ENCODE measurements around the gene PDE1C.
"Not testable (repeated sequence)": the region's sequence is repeated elsewhere in the genome, so short reads cannot be mapped to it uniquely, and the experiment has no call there.

PDE1C gene

GRCh38 chr7:31856337-31856736, 213.9 kb downstream of the PDE1C start:
- Histone ChIP-seq H3K9me3 (ENCODE audit: control insufficient read depth, insufficient read depth, low read length) (no peaks in the 10 kb centered on the region), H3K36me3 (ENCODE audit: control insufficient read depth, insufficient read depth, low read length) (no peaks in the 10 kb centered on the region), H3K4me3 (ENCODE audit: low read depth, low read length) (no peak overlapping the region), H3K27me3 (ENCODE audit: control insufficient read depth, insufficient read depth, low read length) (peaks cover 18% of the 10 kb centered on the region), H3K9ac (ENCODE audit: low read depth, low read length) (no peak overlapping the region), H3K4me1 (ENCODE audit: control insufficient read depth, insufficient read depth, low read length) (no peaks in the 10 kb centered on the region)

GRCh38 chr7:31855530-31855929, 214.7 kb downstream of the PDE1C start:
- Histone ChIP-seq H3K9me3 (ENCODE audit: control insufficient read depth, insufficient read depth, low read length) (no peaks in the 10 kb centered on the region), H3K4me3 (ENCODE audit: low read depth, low read length) (no peak overlapping the region), H3K4me1 (ENCODE audit: control insufficient read depth, insufficient read depth, low read length) (no peaks in the 10 kb centered on the region)

GRCh38 chr7:31853380-31853779, 216.8 kb downstream of the PDE1C start:
- no peak overlapping the region for H3K9ac ChIP-seq (ENCODE audit: low read depth, low read length)
- no peaks in the 10 kb centered on the region for H3K36me3 ChIP-seq (ENCODE audit: control insufficient read depth, insufficient read depth, low read length)
- H3K27me3 ChIP-seq (ENCODE audit: control insufficient read depth, insufficient read depth, low read length) = peaks cover 18% of the 10 kb centered on the region
- H3K9me3 ChIP-seq (ENCODE audit: control insufficient read depth, insufficient read depth, low read length) = no peaks in the 10 kb centered on the region
- H3K4me1 ChIP-seq (ENCODE audit: control insufficient read depth, insufficient read depth, low read length) = no peaks in the 10 kb centered on the region
- no peak overlapping the region for H3K4me3 ChIP-seq (ENCODE audit: low read depth, low read length)

More at GRCh38 chr7:31855530-31855929, 214.7 kb downstream of the PDE1C start:
- peaks cover 18% of the 10 kb centered on the region for H3K27me3 ChIP-seq (ENCODE audit: control insufficient read depth, insufficient read depth, low read length)
- no peak overlapping the region for H3K9ac ChIP-seq (ENCODE audit: low read depth, low read length)
- H3K36me3 ChIP-seq (ENCODE audit: control insufficient read depth, insufficient read depth, low read length) = no peaks in the 10 kb centered on the region

- no peaks in the 10 kb centered on the region for H3K4me1 ChIP-seq (ENCODE audit: control insufficient read depth, insufficient read depth, low read length)
- no peaks in the 10 kb centered on the region for H3K9me3 ChIP-seq (ENCODE audit: control insufficient read depth, insufficient read depth, low read length)
- H3K9ac ChIP-seq (ENCODE audit: low read depth, low read length) = no peak overlapping the region
- H3K27me3 ChIP-seq (ENCODE audit: control insufficient read depth, insufficient read depth, low read length) = peaks cover 12% of the 10 kb centered on the region
- H3K36me3 ChIP-seq (ENCODE audit: control insufficient read depth, insufficient read depth, low read length) = no peaks in the 10 kb centered on the region
- no peak overlapping the region for H3K4me3 ChIP-seq (ENCODE audit: low read depth, low read length)
Observed at GRCh38 chr7:31852462-31852861, 217.7 kb downstream of the PDE1C start.

GRCh38 chr7:31851119-31851518, 219.1 kb downstream of the PDE1C start:
- Histone ChIP-seq H3K4me3 (ENCODE audit: low read depth, low read length) (no peak overlapping the region), H3K36me3 (ENCODE audit: control insufficient read depth, insufficient read depth, low read length) (no peaks in the 10 kb centered on the region), H3K9me3 (ENCODE audit: control insufficient read depth, insufficient read depth, low read length) (no peaks in the 10 kb centered on the region), H3K4me1 (ENCODE audit: control insufficient read depth, insufficient read depth, low read length) (no peaks in the 10 kb centered on the region), H3K9ac (ENCODE audit: low read depth, low read length) (no peak overlapping the region), H3K27me3 (ENCODE audit: control insufficient read depth, insufficient read depth, low read length) (no peaks in the 10 kb centered on the region)

GRCh38 chr7:31850601-31851000, 219.6 kb downstream of the PDE1C start:
- Histone ChIP-seq H3K36me3 (ENCODE audit: control insufficient read depth, insufficient read depth, low read length) (no peaks in the 10 kb centered on the region), H3K4me3 (ENCODE audit: low read depth, low read length) (no peak overlapping the region), H3K9me3 (ENCODE audit: control insufficient read depth, insufficient read depth, low read length) (no peaks in the 10 kb centered on the region), H3K4me1 (ENCODE audit: control insufficient read depth, insufficient read depth, low read length) (no peaks in the 10 kb centered on the region), H3K27me3 (ENCODE audit: control insufficient read depth, insufficient read depth, low read length) (no peaks in the 10 kb centered on the region), H3K9ac (ENCODE audit: low read depth, low read length) (no peak overlapping the region)

GRCh38 chr7:31850066-31850465, 220.1 kb downstream of the PDE1C start:
- H3K27me3 ChIP-seq (ENCODE audit: control insufficient read depth, insufficient read depth, low read length) = no peaks in the 10 kb centered on the region
- H3K4me3 ChIP-seq (ENCODE audit: low read depth, low read length) = no peak overlapping the region
- H3K4me1 ChIP-seq (ENCODE audit: control insufficient read depth, insufficient read depth, low read length) = no peaks in the 10 kb centered on the region
- no peaks in the 10 kb centered on the region for H3K9me3 ChIP-seq (ENCODE audit: control insufficient read depth, insufficient read depth, low read length)
- no peak overlapping the region for H3K9ac ChIP-seq (ENCODE audit: low read depth, low read length)
- H3K36me3 ChIP-seq (ENCODE audit: control insufficient read depth, insufficient read depth, low read length) = no peaks in the 10 kb centered on the region

GRCh38 chr7:31835471-31835870, 234.7 kb downstream of the PDE1C start:
- no peak overlapping the region for H3K9ac ChIP-seq (ENCODE audit: low read depth, low read length)
- H3K27me3 ChIP-seq (ENCODE audit: control insufficient read depth, insufficient read depth, low read length) = no peaks in the 10 kb centered on the region
- no peak overlapping the region for H3K4me3 ChIP-seq (ENCODE audit: low read depth, low read length)
- no peaks in the 10 kb centered on the region for H3K4me1 ChIP-seq (ENCODE audit: control insufficient read depth, insufficient read depth, low read length)
- H3K9me3 ChIP-seq (ENCODE audit: control insufficient read depth, insufficient read depth, low read length) = no peaks in the 10 kb centered on the region
- no peaks in the 10 kb centered on the region for H3K36me3 ChIP-seq (ENCODE audit: control insufficient read depth, insufficient read depth, low read length)

- not testable (repeated sequence) for H3K9me3 ChIP-seq (ENCODE audit: control insufficient read depth, insufficient read depth, low read length)
Observed at GRCh38 chr7:31833625-31834024, 236.6 kb downstream of the PDE1C start.

GRCh38 chr7:31828520-31828919, 241.7 kb downstream of the PDE1C start:
- Histone ChIP-seq H3K4me3 (ENCODE audit: low read depth, low read length) (no peak overlapping the region), H3K9me3 (ENCODE audit: control insufficient read depth, insufficient read depth, low read length) (no peaks in the 10 kb centered on the region), H3K27me3 (ENCODE audit: control insufficient read depth, insufficient read depth, low read length) (no peaks in the 10 kb centered on the region), H3K9ac (ENCODE audit: low read depth, low read length) (no peak overlapping the region), H3K36me3 (ENCODE audit: control insufficient read depth, insufficient read depth, low read length) (no peaks in the 10 kb centered on the region), H3K4me1 (ENCODE audit: control insufficient read depth, insufficient read depth, low read length) (peaks cover 5% of the 10 kb centered on the region)

More at GRCh38 chr7:31833625-31834024, 236.6 kb downstream of the PDE1C start:
- H3K9ac ChIP-seq (ENCODE audit: low read depth, low read length); H3K27me3 ChIP-seq (ENCODE audit: control insufficient read depth, insufficient read depth, low read length); H3K4me1 ChIP-seq (ENCODE audit: control insufficient read depth, insufficient read depth, low read length); H3K4me3 ChIP-seq (ENCODE audit: low read depth, low read length); H3K36me3 ChIP-seq (ENCODE audit: control insufficient read depth, insufficient read depth, low read length): not testable (repeated sequence)

GRCh38 chr7:31825576-31825975, 244.6 kb downstream of the PDE1C start:
- H3K4me3 ChIP-seq (ENCODE audit: low read depth, low read length) = no peak overlapping the region
- no peaks in the 10 kb centered on the region for H3K9me3 ChIP-seq (ENCODE audit: control insufficient read depth, insufficient read depth, low read length)
- no peaks in the 10 kb centered on the region for H3K27me3 ChIP-seq (ENCODE audit: control insufficient read depth, insufficient read depth, low read length)
- no peak overlapping the region for H3K9ac ChIP-seq (ENCODE audit: low read depth, low read length)
- no peaks in the 10 kb centered on the region for H3K36me3 ChIP-seq (ENCODE audit: control insufficient read depth, insufficient read depth, low read length)
- peaks cover 5% of the 10 kb centered on the region for H3K4me1 ChIP-seq (ENCODE audit: control insufficient read depth, insufficient read depth, low read length)

GRCh38 chr7:31819031-31819430, 251.2 kb downstream of the PDE1C start:
- Histone ChIP-seq H3K4me3 (ENCODE audit: low read depth, low read length) (no peak overlapping the region), H3K36me3 (ENCODE audit: control insufficient read depth, insufficient read depth, low read length) (no peaks in the 10 kb centered on the region), H3K9ac (ENCODE audit: low read depth, low read length) (no peak overlapping the region), H3K9me3 (ENCODE audit: control insufficient read depth, insufficient read depth, low read length) (no peaks in the 10 kb centered on the region), H3K27me3 (ENCODE audit: control insufficient read depth, insufficient read depth, low read length) (no peaks in the 10 kb centered on the region), H3K4me1 (ENCODE audit: control insufficient read depth, insufficient read depth, low read length) (no peaks in the 10 kb centered on the region)

GRCh38 chr7:31816810-31817209, 253.4 kb downstream of the PDE1C start:
- Histone ChIP-seq H3K9ac (ENCODE audit: low read depth, low read length) (no peak overlapping the region), H3K9me3 (ENCODE audit: control insufficient read depth, insufficient read depth, low read length) (no peaks in the 10 kb centered on the region), H3K36me3 (ENCODE audit: control insufficient read depth, insufficient read depth, low read length) (no peaks in the 10 kb centered on the region)

More at GRCh38 chr7:31816810-31817209, 253.4 kb downstream of the PDE1C start:
- H3K4me3 ChIP-seq (ENCODE audit: low read depth, low read length) = no peak overlapping the region
- no peaks in the 10 kb centered on the region for H3K27me3 ChIP-seq (ENCODE audit: control insufficient read depth, insufficient read depth, low read length)
- H3K4me1 ChIP-seq (ENCODE audit: control insufficient read depth, insufficient read depth, low read length) = no peaks in the 10 kb centered on the region

All from iPS-15b (cell line).